ENCODE results near the gene PPP6R2.

The PPP6R2 gene

GRCh38 chr22:50436841-50437341 lies 93.8 kb downstream of the PPP6R2 start:
- no peak for TF ChIP-seq MYC (IDR thresholded peaks at IDR 0.05; ENCODE audit: low read depth, low read length)
- no peak for TF ChIP-seq POLR2A (IDR thresholded peaks at IDR 0.05; ENCODE audit: extremely low read depth, insufficient read length)
- TF ChIP-seq MAX (IDR thresholded peaks at IDR 0.05; ENCODE audit: low read depth, low read length): no peak
- TF ChIP-seq CTCF (IDR thresholded peaks at IDR 0.05; ENCODE audit: low read depth, low read length): no peak
- DNase-seq (ENCODE audit: low read depth): no peak
- H3K4me3 ChIP-seq (ENCODE audit: low read depth, low read length): no peak overlapping the region

- no peak overlapping the region for H3K4me3 ChIP-seq (ENCODE audit: low read depth, low read length)
- DNase-seq (ENCODE audit: low read depth): no peak
- TF ChIP-seq CTCF (IDR thresholded peaks at IDR 0.05; ENCODE audit: low read depth, low read length) (no peak), POLR2A (IDR thresholded peaks at IDR 0.05; ENCODE audit: extremely low read depth, insufficient read length) (no peak), MAX (IDR thresholded peaks at IDR 0.05; ENCODE audit: low read depth, low read length) (no peak), MYC (IDR thresholded peaks at IDR 0.05; ENCODE audit: low read depth, low read length) (no peak)
These were observed 94.6 kb downstream of the PPP6R2 start for GRCh38 chr22:50437511-50438304.

GRCh38 chr22:50438305-50439275 lies 95.5 kb downstream of the PPP6R2 start:
- TF ChIP-seq MYC (IDR thresholded peaks at IDR 0.05; ENCODE audit: low read depth, low read length): no peak
- TF ChIP-seq MAX (IDR thresholded peaks at IDR 0.05; ENCODE audit: low read depth, low read length): no peak
- no peak for TF ChIP-seq POLR2A (IDR thresholded peaks at IDR 0.05; ENCODE audit: extremely low read depth, insufficient read length)
- no peak for TF ChIP-seq CTCF (IDR thresholded peaks at IDR 0.05; ENCODE audit: low read depth, low read length)
- H3K4me3 ChIP-seq (ENCODE audit: low read depth, low read length): no peak overlapping the region
- DNase-seq (ENCODE audit: low read depth): no peak

- no peak for DNase-seq (ENCODE audit: low read depth)
- no peak overlapping the region for H3K4me3 ChIP-seq (ENCODE audit: low read depth, low read length)
These were observed 96.3 kb downstream of the PPP6R2 start for GRCh38 chr22:50439314-50439870.

More at GRCh38 chr22:50439314-50439870, 96.3 kb downstream of the PPP6R2 start:
- TF ChIP-seq POLR2A (IDR thresholded peaks at IDR 0.05; ENCODE audit: extremely low read depth, insufficient read length) (no peak), MAX (IDR thresholded peaks at IDR 0.05; ENCODE audit: low read depth, low read length) (no peak), CTCF (IDR thresholded peaks at IDR 0.05; ENCODE audit: low read depth, low read length) (no peak), MYC (IDR thresholded peaks at IDR 0.05; ENCODE audit: low read depth, low read length) (no peak)

Data from NB4 (cell line).